GM19240 (cell line): Measurements from ENCODE around the gene ZNF283.
"Not testable (repeated sequence)": the region's sequence is repeated elsewhere in the genome, so short reads cannot be mapped to it uniquely, and the experiment has no call there.

ENCODE experiments used
- DNase-seq: peaks from one replicate; pipeline ENCODE4 v3.0.0; 2011; ENCODE audit warnings: low spot score; ENCODE audit not compliant: insufficient read length

The ZNF283 gene

DNA sequence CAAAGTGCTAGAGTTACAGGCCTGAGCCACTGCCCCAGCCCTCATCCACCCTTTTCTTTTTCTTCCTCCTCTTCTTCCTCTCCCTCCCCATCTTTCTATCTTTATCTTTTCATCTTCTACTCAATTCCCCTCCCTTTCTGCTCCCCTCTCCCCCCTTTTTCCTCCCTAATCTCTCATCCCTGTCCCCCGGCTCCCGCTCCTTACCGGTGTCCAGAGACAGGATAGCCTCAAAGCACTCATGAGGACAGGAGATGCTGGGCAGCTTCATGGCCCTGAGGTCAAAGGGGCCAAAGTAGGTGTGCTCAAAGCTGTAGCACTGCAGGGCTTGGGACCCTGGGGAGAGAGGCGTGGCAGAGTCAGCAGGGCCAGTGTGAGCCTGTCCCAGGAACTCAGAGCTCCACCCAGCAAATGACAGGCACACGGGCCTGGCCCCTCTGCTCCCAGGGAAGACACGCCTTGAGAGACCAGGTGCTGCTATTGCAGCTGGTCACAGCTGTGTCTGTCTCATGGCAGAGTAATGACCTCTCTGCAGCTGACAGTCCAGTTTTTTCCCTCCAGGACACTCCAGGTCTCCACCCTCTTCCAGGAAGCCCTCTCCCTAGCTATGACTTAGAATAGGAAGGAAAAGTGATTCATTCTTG is 27.5 kb upstream of the ZNF283 start:
- DNase-seq = no peak

DNA sequence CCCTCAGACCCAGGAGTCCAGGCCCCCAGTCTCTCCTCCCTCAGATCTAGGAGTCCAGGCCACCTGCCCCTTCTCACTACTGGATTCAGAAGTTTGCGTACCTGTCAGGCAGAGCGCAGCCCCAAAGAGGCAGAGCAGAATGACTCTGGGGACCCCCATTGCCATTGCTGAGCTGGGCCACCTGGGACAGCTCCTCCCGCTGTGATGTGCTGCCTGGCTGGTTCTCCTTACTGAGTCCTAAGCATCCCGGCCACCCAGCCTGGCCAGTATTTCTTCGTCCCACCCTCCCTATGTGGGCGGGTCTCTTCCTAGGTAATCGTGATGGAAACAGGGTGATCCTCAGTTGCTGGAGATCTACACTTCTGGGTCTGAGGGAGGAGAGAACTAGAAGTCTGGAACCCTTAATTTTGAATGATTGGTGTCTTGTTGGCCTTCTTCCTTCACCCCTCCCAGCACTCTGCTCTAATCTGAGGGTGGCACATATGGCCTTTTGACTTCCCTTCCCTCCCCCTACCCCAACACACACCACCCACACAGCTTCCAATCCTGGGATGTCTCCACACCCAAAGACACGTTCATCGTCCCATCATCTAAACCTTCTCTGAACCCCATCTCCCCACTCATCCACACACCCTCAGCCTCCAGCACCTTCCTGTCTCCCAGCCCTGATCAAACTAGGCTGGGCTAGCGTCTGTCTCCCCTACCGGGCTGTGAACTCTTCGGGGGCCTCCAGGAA is 24.7 kb upstream of the ZNF283 start, which contains the start of gene LYPD5:
Gene LYPD5, minus strand, starts transcription at position 232 of the 736 bp plus-strand sequence. Its CDS starts 67 bp downstream, at position 165.
- DNase-seq = no peak

DNA sequence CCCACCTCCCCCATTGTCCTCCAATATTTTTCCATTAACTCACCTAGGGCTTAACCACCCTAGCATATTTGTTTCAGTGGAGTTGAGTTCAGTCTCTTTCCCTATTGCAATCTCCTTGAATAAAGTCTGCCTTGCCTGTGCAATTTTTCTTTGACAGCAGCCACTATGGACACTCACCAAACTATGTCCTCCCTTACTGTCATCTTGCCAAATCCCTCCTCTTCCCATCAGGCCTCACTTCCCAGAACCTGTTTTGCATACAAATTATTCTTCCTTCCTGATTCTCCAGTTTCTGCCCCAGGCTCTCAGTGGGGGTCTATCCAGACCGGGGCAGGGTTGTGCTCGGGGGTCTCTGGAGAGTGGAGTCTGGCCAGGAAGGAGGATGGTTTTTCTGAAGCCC is 22.7 kb upstream of the ZNF283 start:
- DNase-seq = no peak

DNA sequence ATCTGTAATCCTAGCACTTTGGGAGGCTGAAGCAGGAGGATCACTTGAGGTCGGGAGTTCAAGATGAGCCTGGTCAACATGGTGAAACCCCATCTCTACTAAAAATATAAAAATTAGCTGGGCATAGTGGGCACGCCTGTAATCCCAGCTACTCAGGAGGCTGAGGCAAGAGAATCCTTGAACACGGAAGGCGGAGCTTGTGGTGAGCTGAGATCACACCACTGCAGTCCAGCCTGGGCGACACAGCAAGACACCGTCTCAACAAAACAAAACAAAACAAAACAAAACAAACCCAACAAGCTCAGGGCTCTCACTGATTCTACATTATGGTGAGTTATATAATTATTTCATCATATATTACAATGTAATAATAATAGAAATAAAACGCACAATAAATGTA is 20.7 kb upstream of the ZNF283 start:
- DNase-seq = not testable (repeated sequence)

GRCh38 chr19:43806848-43807247 is 20.3 kb upstream of the ZNF283 start:
- no peak for DNase-seq

DNA sequence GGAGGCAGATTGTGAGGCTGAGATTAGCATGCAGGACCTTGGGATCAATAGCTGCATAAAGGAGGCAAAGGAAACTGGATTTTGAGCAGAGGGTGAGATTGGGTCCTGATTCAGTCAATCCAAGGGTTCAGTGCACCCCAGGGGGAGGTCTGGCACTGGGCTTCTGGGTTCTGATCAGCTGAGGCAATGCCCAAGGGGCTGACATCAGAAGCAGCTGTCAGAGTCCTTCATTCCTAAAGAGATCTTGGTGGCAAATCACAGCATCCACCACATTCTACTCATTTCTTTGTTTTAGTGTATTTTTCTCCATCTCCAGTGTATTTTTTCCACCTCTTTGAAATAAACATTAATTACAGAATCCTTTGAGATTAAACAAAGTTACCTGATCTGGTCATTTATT is 19.5 kb upstream of the ZNF283 start:
- no peak for DNase-seq

- DNase-seq = no peak
Measured at GRCh38 chr19:43809762-43810696, 17.1 kb upstream of the ZNF283 start.

DNA sequence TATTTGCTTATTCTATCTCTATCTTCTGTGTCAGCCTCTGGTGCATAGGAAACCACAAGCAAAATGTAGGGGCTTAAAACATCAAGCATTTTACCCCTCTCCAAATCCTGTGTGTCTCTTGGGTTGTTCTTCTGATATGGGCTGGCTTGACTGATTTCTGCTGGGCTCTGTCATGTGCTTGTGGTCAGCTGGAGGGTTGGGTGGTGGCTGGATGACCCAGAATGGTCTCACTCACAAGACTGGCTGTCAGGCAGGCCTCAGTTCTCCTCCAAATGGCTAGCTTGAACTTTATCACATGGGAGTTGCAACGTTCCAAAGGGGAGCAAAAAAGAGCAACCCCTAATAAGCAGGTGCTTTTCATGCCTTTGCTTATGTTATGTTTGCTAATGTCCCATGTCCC is 15.3 kb upstream of the ZNF283 start:
- DNase-seq = no peak

DNA sequence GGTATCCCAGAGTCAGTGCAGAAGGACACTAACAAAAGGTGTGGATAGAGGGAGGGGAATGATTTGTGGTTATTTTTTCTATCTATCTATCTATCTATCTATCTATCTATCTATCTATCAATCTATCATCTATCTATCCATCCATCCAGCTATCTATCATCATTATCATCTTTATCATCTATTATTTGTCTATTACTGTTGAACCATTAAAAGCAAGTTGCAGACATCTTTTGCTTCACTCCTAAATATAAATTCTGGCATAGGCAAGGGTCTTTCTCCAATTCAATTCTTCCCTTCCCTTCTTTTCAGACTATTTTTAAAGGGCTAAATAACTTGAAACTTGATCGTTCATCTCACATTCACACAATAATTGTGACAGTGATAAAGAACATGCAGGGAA is 14.9 kb upstream of the ZNF283 start:
- DNase-seq = no peak

DNA sequence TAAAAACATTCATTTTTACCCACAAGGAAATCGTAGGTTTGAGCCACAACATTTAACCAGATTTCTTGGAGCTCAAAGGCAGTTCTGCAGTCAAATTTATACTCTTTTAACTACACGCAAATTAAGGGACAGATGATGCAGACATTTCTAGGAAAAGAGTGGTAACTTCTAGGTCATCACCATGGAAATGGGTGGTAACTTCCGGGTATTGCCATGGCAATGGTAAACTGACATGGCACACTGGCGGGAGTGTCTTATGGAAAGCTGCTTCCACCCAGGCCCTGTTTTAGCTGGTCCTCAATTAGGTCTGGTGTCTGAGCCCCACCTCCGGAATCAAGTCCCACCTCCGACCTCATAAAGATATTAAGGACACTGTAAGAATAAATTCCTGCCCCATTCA is 14.4 kb upstream of the ZNF283 start:
- DNase-seq = no peak

GRCh38 chr19:43814663-43815352 is 12.3 kb upstream of the ZNF283 start:
- no peak for DNase-seq

DNA sequence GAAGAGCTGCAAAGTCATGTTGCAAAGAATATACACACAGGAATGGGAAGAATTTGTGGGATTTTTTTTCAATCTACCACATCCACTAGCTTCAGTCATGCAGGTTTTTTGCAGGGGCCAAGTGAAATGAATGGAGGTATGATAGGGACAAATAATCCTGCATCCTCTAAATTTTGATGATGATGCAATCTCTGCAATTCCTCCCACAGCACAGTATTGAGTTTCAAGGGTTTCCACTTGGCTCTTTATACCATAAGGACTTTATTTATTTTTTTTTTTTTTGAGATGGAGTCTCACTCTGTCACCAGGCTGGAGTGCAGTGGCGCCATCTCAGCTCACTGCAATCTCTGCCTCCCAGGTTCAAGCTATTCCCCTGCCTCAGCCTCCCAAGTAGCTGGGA is 9.7 kb upstream of the ZNF283 start:
- not testable (repeated sequence) for DNase-seq

DNA sequence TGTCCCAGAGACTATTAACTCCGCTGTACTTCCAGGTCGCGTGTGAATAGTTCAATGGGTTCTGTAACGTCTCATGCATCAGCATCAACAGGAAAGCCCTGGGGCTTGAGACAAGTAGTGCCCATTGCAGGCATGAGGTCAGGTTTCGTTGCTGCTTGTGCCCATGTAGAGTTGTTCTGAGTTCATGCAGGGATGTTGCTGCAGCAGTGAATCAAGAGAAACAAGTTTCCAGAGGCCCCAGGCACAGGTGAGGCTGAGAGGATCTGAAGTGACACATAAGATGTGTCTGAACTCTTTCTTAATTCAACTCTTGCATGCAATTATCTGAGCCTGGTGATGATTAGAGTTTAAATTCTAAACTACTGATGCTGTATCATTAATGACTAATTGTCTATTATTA is 8.6 kb upstream of the ZNF283 start:
- no peak for DNase-seq

DNA sequence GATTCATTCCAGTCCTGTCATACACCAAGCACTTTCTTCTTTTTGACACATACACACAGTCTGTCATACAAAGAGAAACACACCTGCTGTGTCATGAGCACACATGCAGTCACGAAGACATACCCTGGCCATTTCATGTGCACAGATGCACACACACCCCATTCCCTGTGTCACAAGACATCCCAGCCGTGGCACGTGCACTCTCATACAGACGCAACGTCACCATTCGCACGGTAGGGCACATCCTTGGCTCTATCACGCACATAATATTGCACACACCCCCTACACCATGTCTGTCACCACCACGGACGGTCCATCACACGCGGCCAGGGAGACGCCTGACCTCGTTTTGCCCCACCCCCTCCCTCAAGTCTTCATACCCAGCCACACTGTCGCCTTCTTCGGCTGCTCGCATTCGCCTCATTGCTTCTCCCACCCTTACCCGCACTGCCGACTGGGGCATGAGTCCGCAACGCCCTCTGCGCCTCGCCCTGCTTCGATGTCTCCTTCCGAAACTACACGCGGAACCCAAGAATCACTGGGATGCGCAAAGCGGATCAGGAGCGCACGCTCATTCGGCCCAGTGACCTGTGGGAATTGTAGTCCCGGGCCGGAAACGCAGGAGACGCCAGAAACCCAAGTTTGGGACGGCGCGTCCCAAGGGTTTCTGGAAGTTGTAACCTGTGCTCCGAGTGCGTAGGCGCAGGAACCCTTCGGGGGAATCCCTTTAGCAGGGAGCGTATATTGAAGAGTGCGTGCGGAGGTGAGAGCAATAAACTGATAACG is 6.8 kb upstream of the ZNF283 start:
- DNase-seq = no peak

GRCh38 chr19:43820884-43821215 is 6.3 kb upstream of the ZNF283 start:
- DNase-seq = no peak

- not testable (repeated sequence) for DNase-seq
Measured at GRCh38 chr19:43823856-43824255, 3.3 kb upstream of the ZNF283 start.

DNA sequence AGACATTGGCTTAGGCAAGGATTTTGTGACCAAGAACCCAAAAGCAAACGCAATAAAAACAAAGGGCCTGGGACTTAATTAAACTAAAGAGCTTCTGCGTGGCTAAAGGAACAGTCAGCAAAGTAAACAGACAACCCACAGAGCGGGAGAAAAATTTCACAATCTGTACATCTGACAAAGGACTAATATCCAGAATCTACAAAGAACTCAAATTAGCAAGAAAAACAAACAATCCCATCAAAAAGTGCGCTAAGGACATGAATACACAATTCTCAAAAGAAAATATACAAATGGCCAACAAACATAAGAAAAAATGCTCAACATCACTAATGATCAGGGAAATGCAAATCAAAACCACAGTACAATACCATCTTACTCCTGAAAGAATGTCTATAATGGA is 2.5 kb upstream of the ZNF283 start:
- DNase-seq = not testable (repeated sequence)

- no peak for DNase-seq
Measured at GRCh38 chr19:43839139-43839538, 12.0 kb downstream of the ZNF283 start.

DNA sequence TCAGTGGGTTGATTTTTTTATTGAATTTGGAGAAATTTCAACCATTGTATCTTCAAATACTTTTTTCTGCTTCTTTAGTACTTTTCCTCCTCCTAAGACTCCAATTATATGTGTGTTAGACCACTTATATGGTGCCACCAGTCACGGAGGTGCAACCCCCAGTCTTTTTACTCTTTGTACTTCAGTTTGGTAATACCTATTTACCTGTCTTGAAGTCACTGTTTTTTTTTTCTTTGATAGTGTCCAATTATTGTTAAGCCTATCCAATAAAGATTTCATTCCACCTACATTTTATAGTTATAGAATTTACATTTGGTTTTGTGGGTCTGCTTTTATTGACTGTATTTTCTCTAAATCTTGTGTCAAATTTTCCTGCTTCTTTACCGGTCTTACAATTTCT is 14.9 kb downstream of the ZNF283 start:
- DNase-seq = no peak

DNA sequence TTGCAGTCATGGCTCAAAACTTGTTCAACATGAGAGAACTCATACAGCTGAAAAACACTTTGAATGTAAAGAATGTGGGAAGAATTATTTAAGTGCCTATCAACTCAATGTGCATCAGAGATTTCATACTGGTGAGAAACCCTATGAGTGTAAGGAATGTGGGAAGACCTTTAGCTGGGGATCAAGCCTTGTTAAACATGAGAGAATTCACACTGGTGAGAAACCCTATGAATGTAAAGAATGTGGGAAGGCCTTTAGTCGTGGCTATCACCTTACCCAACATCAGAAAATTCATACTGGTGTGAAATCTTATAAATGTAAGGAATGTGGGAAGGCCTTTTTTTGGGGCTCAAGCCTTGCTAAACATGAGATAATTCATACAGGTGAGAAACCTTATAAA is 20.1 kb downstream of the ZNF283 start:
- no peak for DNase-seq

DNA sequence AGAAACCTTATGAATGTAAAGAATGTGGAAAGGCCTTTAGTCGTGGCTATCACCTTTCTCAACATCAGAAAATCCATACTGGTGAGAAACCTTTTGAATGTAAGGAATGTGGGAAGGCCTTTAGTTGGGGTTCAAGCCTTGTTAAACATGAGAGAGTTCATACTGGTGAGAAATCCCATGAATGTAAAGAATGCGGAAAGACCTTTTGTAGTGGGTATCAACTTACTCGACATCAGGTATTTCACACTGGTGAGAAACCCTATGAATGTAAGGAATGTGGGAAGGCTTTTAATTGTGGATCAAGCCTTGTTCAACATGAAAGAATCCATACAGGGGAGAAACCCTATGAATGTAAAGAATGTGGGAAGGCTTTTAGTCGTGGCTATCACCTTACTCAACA is 20.8 kb downstream of the ZNF283 start:
- no peak for DNase-seq
